Right renal pelvis (tissue), 4 donors: Measurements from ENCODE around the gene REEP3. TPM values are rescaled to one million over a fixed set of nuclear protein-coding genes. Genes with fewer than 3 reads are reported as not detected.

ENCODE experiments used
- DNase-seq, 4 donors: peaks; one replicate each; pipeline ENCODE4 v3.0.0-alpha.2; 2013; ENCODE audit warnings: low read depth in 4 of 4, low spot score in 3 of 4, missing footprints in 1 of 4
- polyA plus RNA-seq, 4 donors: library from polyadenylated mRNA; unstranded; fragments of 120-200 nt; gene quantifications; one replicate each; pipeline ENCODE4 v1.2.1, GENCODE V29; 2013; ENCODE audit not compliant: insufficient read length in 4 of 4

REEP3 gene
- polyA plus RNA-seq, 4 donors = 27.4 to 33.3 (median 29.9) TPM

DNA sequence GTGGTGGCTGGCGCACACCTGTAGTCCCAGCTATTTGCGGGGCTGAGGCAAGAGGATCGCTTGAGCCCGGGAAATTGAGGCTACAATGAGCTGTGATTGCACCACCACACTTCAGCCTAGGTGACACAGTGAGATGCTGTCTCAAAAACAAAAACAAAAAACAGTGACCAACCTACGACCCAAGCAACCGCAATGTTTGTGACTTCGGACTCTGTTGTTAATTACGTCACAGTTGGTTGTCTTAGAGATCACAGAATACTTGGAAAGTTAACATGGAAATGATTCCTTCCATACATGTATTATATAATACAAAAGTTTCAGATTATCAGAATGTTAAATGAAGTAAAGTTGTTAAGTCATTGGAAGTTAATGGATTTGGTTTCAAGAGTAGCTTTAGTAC is 106.2 kb downstream of the REEP3 start:
- no peak for DNase-seq

DNA sequence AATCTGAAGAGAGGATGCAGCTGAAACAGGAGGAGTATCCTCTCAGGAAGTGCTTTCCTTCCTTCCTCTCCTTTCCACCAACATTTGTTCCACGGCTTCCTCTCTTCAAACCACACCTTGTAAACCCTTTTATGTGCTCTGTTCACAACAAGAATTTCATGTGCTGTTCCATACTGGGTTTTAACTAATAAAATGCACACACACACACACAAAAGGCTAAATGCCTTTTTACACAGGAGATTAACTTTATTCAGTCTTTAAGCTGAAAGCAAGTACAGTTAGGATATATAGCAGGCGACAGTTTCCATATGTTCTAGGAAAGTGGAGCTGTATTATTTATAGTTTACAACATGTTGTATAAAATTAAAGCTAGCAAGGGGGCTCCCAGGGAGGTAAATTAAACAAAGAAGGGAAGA is 106.7 kb downstream of the REEP3 start:
- DNase-seq = peak in 3 of 4 donors; percentile 29 to 52 (median 42)

DNA sequence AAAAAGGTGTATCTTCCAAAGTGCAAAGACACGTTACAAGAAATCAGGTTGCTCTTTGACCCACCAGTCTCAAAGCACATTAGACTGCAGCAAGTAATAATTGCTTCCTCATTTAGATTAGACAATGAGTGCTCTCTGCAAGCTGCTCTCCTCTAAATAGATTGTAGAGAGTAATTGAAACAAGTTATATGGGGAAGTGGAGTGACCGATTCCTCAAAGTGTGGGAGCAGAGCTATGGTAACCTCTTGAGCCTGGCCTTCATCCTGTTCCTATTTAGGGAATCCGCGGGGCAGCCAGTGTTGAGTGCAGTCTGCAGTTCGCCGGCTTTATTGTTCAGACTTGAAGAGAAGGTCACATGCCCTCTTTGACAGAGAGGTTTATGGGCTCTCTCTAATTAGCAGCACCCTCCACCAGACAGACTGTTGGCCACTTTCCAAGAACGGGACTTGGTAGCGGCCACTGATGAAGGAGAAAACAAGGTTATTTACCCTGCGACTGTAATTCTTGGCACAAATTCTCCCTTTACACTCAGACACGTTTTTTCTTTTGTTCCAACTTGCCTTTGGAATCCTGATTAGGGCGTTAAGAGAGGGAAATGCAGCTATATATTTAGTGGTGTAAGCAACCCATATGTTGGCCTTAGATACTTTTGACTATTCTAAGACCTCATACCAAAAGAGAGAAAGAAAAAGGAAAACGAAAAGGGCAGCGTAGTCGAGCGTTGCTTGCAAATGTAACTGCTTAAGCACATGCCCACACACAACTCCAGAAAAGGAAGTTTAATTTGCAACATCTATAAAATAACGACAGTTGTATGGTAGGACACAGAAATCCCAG is 107.5 kb downstream of the REEP3 start:
- DNase-seq = peak; percentile 74 to 89 (median 83)

DNA sequence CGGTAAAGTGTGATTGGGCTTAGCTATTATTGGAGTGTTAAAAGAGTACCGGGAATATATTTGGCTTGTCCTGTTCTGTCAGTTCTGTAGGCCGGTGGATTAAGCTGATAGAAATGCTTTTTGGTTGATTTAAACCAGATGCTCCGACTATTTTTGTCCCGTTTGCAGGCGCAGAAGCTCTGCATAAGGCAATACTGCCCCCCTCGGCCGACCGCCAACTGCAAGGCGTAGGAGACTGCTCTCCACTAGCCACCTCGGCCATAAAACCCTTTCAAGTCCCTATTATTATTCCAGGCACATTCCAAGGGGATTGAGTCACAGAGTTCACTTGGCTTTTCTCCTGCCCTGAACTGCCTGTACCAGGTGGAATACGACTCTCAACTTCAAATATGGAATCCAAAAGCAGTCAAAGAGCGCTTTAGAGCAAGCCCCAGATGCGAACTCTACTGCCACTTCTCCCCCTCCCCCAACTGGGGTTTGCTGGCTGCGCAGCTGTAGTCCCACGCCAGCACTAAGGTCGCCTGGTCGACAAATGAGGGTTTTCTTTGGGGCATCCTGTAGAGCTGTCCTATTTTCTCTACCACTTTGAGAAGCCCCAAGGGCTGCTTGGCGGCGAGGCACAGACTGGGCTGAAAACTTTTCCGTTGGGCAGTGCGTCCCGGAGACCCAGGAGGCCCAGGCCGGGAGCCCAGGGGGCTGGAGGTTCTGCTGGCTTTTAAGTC is 108.3 kb downstream of the REEP3 start:
- DNase-seq = peak; percentile 87 to 96 (median 94)

DNA sequence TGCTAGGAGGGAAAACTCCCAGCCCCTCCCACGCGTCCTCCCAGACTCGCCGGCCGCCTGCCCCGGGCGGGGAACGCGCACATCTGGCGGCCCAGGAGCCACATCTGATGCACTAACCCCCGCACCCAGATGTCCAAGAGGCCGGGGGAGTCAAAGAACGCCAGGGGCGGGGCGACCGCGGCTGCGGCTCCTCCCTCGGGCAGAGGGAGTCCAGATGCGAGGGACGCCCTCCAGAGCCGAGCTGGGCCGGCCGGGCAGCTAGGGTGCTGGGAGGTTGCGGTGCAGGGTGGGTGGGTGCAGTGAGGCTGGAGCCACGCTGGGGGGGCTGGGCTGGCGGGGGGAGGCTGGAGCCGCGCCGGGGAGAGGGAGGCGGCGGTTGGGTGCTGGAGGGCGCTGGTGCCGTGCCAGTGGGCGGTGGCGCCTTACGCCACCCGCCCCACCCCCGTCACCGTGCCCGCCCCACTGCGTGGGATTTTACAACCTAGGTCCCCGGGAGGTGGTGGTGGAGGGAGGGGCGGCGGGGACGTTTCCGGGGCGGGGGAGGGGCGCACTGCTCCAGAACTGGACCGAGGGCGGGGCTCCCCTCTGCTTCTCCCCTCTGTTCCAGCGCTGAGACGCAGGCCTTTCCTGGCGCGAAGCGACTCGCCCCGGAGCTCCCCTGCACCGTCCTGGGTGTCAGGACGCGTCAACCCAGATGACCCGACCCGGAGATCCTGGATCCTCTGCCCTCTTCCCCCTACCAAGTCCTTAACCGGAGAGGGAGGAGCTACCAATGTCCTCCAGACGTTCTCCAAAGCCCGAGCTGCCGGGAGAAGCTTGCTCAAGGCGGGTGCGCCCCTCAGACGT is 109.1 kb downstream of the REEP3 start:
- peak; percentile 74 to 81 (median 78) for DNase-seq

DNA sequence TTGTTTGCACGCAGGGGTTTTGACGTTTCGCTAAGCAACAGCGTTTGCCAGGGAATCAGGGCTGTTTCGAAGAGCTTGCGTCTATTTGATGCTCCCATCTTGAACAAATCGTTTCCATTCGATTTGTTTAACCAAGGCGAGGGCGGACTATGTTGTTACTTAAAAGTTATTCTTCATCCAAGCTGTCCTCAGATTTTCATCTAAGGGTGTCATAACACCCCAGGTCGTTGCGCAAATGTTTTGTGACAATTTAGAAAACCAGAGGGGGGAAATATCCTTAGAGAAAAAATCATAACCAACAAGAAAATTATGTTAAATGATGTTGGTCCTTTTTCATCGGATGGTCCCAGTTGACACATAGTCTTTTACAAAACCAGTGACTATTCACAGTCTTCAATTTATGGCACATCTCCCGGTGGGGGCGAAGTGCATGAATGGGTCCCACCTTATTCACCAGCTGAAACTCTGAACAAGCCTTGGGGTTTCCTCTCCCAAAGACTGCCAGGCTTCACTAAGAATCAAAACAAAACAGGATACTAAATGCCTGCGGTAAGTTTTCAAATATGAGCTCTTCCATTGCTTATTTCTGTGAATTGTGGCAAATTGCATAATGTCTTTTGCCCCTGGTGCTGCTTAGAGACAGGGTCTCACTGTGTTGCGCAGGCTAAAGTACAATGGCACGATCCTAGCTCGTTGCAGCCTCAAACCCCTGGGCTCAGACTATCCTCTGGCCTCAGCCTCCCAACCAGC is 109.9 kb downstream of the REEP3 start:
- DNase-seq = no peak

DNA sequence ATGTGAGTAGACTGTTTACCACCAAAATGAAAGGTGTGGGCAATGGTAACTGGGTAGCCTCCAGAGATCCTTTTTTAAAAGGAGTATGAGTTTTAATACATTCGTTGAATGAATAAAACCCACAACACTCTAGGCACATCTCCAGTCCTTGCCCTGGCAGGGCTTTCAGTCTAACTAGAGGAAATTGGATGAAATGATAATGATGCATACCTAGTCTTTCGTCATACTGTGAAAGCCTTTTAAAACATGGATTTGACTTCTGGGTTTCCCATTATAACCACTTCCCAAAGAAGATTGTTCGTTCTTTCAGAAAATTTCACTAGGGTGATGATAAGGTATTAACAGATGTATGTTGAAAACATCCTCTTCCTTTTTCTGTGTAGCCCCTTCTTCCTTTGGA is 110.8 kb downstream of the REEP3 start:
- DNase-seq = no peak

DNA sequence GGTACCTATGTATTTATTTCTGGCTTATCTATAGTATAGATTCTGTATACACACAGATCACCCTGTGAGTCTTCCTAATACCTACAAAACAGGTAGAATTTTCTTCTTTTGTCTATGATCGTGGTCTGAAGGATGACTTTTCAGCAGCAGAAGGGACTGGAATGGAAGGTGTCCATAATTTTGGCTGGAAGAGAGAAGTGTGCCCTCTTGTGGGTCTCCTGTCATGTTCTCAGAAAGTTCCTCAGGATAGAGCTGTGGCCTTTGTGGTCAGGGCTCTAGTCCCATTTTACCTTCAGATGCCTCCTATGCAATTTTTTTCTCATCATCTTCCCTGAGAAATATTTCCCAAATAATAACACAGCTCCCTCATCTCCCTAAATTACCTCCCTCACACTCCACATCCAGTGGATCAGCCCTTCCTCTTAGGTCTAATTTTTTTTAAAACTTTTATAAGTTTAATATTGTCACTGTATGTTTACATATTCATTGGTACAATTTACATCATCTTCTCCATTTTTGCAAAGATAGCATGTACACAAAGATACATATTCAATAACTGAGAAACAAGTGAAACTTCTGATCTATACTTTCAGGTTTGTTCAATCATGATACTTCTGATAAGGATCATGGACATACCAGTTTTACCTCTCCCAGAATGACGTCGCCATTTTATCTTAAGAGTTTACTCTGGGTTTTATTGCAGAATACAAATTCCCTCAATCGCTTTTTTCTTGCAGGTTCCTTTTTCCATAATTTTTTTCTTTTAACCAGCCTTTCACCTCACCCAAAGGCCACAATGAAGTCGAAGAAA is 112.7 kb downstream of the REEP3 start:
- DNase-seq = no peak

DNA sequence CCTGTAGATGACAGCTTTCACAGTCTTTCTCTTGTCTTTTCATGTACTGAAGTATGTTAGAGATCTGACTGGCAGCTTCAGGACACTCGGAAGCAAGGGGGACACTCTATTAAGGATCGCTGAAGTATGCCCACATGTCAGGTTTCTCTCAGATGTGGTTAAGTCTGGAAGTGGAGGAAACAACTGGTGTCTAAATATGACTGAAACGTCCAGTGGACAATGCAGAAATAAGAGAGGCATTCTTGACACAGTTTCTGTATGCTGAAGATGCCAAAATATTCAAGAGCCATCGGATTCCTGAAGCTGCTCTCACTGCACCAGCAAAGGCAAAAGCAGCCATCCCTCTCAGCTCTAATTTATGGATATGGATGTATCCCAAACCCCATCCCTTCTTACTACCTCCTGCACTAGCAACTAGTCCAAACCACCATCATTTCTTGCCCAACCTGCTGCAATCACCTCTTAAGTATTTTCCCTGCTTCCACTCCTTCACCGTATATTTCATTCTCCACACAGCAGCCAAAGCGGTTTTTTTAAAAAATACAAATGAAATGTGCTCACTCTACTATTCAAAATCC is 113.4 kb downstream of the REEP3 start:
- DNase-seq = no peak

DNA sequence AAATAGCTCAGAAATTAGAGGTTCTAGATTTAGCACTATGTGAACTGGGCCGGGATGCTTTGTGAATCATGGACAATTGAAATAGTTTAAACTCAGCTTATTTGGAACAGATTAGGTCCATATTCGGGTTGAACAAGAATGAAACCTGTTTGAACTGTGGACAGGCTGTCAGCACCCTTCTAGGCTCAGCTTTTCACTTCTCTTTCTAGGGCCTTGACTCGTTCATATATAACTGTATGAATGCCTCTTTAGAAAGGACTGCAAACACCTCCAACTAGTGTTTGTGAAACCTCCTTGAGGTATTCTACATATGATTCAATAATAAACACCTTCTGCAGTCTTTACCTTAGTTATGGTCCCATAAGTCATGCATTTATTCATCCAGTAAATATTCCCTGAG is 115.6 kb downstream of the REEP3 start:
- no peak for DNase-seq

DNA sequence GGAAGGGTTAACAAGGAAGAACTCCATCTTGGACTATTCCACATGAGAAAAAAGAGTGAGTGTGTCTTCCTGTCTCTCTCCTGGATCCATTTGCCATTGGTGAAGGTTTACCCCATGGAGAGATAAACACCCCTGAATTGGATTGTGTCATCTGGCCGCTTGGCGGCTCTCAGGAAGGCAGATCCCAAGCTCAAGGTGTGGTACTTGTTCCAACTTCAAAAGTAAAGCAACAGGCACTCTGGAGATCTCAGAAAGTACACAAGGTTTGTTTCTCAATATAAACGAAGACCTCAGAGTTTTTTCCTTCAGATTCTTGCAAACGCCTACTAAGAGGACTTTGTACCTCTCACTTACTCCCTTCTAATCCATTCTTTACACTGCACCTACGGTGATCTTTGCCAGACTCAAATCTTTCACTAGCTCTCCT is 116.7 kb downstream of the REEP3 start:
- DNase-seq = no peak

DNA sequence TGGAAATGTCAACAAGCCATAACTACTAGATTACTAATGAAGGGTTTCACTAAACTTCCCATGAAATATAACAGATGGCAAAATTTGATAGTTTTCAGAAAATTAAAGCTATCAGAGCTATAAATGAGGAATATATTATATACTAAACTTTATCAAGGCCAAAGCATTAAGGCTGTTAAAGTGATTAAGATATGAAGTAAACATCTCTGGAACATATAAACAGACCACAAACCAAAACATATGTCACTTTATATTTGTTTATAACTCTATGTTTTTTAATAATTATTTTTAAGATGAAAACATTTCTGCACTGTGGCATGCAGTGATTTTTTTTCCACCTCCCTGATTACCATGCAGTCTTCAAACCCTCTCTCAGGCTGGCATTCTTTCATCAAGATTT is 120.2 kb downstream of the REEP3 start:
- no peak for DNase-seq

DNA sequence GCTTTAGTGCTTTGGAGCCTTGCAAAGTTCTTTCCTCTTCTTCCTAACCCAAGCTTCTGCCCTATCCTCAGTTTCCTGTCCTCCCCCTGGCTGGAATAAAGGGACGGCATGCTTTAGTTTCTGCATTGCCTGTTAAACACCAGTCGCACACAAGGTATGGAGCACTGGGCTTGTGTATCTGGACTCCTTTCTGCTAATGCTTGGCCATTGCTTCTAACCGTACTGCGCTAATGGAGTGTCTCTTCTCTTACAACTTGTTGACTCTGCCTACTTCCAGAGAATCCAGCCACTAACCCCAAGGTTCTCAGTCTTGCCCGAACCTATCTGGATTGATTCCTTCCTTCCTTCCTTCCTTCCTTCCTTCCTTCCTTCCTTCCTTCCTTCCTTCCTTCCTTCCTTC is 120.6 kb downstream of the REEP3 start:
- no peak for DNase-seq

DNA sequence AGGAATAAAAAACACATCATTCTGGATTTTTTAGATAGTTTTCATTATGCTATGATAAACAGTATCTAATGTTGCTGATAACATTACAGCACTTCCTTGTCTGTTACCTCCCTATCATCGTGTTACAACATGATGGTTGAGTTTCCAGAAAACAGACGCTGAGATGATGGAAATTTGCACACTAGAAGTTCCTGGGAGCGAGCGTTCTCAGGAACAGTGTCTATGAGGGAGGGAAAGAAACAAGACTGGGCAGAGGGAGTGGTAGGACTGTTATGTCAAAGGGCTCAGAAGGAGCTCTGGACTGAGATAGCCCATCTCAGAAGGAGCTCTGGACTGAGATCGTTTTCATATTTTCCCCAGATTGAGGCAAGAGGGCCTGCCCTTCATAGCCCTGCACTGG is 121.6 kb downstream of the REEP3 start:
- DNase-seq = no peak

DNA sequence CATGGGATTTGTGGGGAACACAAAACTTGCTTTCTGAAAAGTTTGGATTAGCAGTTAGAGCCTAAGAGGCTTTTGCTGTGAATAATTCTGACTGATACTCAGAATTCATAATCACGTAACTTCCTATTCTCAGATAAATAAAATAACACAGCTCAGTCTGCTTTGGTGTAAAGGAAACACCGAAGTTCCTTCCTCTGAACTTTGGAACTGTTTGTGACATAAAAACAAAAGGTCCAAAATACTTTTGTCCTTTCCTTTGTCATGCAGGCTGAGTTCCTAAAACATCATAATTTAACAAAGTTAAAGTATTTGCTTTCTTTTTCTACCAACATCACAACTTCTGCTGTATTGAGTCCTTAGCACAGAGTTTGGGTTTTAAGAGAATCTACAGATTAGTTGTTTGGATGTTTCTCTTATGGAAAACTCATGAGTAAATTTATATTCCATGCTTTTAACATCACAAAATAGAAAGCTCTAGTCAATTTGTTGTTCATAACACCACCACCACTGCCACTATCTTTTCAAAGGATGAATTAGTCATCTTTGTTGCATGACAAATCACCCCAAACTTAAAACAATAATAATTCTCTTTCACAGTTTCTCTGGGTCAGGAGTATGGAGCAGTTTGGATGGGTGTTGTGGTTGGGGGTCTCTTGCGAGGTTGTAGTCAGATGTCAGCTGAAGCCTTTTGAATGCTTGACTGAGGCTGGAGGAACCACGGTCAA is 123.4 kb downstream of the REEP3 start:
- no peak for DNase-seq

DNA sequence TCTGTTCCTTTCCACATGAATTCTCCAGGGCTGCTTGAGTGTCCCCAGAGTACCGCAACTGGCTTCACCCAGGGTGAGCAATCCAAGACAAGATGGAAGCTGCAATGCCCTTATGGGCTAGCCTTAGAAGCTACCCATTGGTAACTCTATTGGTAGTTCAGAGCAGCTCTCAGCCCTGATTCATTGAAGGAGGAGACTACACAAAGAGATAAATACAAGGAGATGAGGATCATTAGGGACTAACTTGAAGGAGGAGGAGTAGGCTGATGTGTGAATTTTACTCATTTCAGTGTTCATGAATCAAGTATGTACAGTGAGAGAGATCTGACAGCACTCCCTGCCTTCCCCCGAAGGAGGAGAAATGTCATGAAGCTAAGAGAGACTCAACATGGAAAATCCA is 124.0 kb downstream of the REEP3 start:
- DNase-seq = no peak

DNA sequence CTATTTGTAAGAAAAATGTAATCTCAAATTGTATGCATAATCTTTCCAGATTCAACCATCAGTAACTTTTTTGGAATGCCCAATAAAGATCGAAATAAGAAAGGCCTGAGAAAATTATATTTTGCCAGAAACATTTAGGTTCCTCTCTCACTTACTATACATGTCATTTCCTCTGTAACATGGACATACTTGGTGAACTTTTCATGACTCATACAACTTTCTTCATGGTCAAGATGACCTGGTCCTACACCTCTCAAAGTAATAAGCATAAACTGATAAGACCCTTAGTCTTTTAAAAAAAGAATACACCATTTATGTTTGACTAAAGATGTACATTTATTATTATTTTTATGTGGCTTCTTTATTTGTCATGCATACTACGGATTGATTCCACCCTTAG is 125.3 kb downstream of the REEP3 start:
- no peak for DNase-seq

DNA sequence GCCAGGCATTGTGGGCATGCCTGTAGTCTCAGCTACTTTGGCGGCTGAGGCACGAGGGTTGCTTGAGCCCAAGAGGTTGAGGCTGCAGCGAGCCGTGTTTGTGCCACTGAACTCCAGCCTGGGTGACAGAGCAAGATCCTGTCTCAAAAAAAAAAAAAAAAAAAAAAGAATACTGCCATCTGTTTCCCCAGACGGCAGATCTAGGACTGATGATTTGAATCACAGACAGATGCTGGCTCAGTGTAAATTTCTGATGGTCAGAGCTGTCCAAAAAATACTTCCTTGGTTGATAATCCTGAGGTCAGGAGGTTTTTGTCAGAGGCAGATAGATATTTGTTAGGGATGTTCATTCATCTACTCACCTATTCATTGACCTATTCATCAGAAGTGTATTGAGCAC is 130.7 kb downstream of the REEP3 start:
- no peak for DNase-seq

DNA sequence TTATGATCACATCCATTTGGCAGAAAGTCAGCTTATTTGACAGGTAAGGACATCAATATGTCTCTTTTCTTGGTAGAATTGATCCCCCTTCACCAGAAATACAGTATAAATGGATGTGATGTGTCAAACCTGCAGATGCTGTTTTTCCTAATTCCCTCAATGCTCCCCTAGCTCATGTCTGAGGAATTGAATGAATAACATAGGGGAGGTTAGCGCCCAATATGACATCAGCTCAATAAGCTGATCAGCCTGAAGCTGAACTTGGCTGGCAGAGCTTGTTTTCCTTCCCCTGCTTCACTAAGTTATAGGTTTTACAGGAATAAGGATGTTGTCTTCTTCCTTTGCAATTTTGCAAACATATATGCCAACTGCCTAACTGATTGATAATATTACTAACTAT is 132.5 kb downstream of the REEP3 start:
- DNase-seq = no peak
